Colonic mucosa (tissue), 4 donors: ENCODE results near the gene BRCA1. TPM values are rescaled to one million over a fixed set of nuclear protein-coding genes. Genes with fewer than 3 reads are reported as not detected.
"Not testable (repeated sequence)": the region's sequence is repeated elsewhere in the genome, so short reads cannot be mapped to it uniquely, and the experiment has no call there.

Experiments used
- DNase-seq: peaks from one replicate; pipeline ENCODE4 v3.0.0-alpha.2; 2020
- H3K27ac ChIP-seq: fragments of 200-600 bp; one replicate; pipeline ENCODE4 v1.8.0; 2021
- H3K27me3 ChIP-seq: fragments of 200-600 bp; one replicate; pipeline ENCODE4 v1.8.0; 2021
- H3K36me3 ChIP-seq: fragments of 200-600 bp; one replicate; pipeline ENCODE4 v1.8.0; 2021
- H3K4me1 ChIP-seq: fragments of 200-600 bp; one replicate; pipeline ENCODE4 v1.8.0; 2021; ENCODE audit warnings: mild to moderate bottlenecking
- H3K4me3 ChIP-seq: fragments of 200-600 bp; one replicate; pipeline ENCODE4 v1.8.0; 2021
- H3K9ac ChIP-seq, 2 donors: one replicate each; pipeline ENCODE4 v1.7.0; 2013; ENCODE audit warnings: control low read depth in 2 of 2, low read depth in 2 of 2, low read length in 2 of 2
- H3K9me3 ChIP-seq: fragments of 200-600 bp; one replicate; pipeline ENCODE4 v1.8.0; 2021
- intact Hi-C: fragments of 100-400 bp; cut with DNase I; formaldehyde crosslinking; loops from one replicate; pipeline ENCODE4 v1.14.1; 2022
- total RNA-seq, 2 donors: library from RNA; stranded (reverse); fragmentation: NEBNext Ultra II Directional in 1 of 2; extraction: Animal tissue kit (Norgen Biotek cat#: 25700) in 1 of 2; gene quantifications; one replicate each; pipeline ENCODE4 v1.2.1, GENCODE V29; 2021
- TF ChIP-seq, protein P1 (sequence below): fragments of 200-600 bp; IDR thresholded peaks from one replicate; pipeline ENCODE4 v1.8.0; 2022; ENCODE audit warnings: antibody characterized with exemption, mild to moderate bottlenecking
- donor health status: healthy.
- donor health status: DM: no; HTN: no; CAD: no.
- donor health status: DM: no; HTN: no; CAD: no.

BRCA1 gene
- total RNA-seq, 2 donors from 2014 or later: 9.5 to 44.1 TPM

DNA sequence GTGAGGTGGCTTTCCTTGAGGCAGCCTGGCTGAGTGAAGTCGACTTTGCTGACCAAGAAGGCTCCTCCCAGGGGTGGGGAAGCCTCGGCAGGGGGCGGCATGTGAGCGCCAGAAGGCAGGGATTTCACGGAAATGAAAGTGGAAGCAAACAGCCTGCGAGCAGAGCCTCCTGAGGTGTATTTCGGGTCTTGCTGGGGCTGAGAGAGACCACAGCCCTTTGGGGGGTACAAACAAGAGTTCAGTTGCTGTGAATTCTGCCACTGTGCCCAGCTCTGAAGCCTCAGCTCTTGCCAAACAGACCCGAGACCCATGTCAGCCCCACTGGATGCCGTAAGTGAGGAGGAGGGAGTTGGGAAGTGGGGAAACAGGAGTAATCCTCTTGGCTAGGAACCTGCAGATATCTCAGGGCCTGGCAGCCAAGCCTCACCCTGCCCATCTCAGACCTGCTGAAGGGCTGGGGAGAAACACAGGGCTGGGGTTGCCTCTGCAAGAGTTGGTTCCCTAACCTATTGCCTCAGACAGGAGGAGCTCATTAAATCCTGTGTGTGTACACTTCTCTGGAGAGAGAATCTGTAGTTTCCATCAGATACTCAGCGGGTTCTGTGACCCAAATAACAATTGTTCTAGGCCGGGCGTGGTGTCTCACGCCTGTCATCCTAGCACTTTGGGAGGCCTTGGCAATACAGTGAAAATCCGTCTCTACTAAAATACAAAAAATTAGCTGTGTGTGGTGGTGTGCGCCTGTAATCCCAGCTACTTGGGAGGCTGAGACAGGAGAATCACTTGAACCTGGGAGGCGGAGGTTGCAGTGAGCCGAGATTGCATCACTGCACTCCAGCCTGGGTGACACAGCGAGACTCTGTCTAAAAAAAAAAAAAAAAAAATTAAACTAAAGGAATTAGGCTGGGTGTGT lies 118.3 kb downstream of the BRCA1 start, which contains the start of gene IFI35:
Gene IFI35, plus strand, starts transcription at position 146 of the 913 bp plus-strand sequence. Its CDS starts 164 bp downstream, at position 310.
- TF ChIP-seq, protein P1, sequence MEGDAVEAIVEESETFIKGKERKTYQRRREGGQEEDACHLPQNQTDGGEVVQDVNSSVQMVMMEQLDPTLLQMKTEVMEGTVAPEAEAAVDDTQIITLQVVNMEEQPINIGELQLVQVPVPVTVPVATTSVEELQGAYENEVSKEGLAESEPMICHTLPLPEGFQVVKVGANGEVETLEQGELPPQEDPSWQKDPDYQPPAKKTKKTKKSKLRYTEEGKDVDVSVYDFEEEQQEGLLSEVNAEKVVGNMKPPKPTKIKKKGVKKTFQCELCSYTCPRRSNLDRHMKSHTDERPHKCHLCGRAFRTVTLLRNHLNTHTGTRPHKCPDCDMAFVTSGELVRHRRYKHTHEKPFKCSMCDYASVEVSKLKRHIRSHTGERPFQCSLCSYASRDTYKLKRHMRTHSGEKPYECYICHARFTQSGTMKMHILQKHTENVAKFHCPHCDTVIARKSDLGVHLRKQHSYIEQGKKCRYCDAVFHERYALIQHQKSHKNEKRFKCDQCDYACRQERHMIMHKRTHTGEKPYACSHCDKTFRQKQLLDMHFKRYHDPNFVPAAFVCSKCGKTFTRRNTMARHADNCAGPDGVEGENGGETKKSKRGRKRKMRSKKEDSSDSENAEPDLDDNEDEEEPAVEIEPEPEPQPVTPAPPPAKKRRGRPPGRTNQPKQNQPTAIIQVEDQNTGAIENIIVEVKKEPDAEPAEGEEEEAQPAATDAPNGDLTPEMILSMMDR: peak; percentile 40
- Histone ChIP-seq H3K27ac (peak within 1 kb of the TSS; percentile 94), H3K4me3 (peak within 1 kb of the TSS; percentile 68), H3K36me3 (peaks cover 6% of the 10 kb centered on the region), H3K27me3 (no peaks in the 10 kb centered on the region), H3K9me3 (no peaks in the 10 kb centered on the region), H3K4me1 (peaks cover 3% of the 10 kb centered on the region), H3K9ac (peak within 1 kb of the TSS; percentile 79 to 100)
- DNase-seq: peak; percentile 94
- intact Hi-C loops: no loop called here

DNA sequence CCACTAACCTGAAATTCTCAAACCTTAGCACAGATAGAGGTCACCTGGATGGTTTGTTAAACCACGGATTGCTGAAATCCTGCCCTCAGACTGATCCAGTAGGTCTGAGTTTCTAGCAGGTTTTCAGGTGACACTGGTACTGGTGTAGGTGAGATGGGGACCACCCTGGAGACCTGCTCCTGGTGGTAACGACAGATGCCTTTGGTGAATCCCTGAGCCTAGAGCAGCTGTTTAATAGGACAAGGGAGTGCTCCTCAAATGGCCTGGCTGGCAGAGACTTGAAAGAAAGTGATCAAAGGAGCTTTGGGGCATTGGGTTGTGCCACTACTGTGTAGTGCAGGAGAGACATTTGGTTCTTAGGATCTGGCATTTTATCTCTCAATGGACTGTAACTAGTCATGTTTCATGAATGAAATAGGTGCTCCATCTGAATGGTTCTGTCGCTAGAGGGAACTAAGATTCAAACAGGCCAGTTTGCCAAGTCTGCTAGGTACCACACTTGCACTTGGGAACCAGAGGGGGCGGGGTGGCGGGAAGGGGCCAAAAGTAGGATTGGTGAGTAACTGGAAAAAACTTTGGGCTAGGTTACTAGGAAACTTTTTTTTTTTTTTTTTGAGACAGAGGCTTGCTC lies 121.5 kb downstream of the BRCA1 start:
- peaks cover 12% of the 10 kb centered on the region for H3K4me1 ChIP-seq
- H3K4me3 ChIP-seq: no peak overlapping the region
- H3K9ac ChIP-seq: no peak overlapping the region
- DNase-seq: no peak
- no peaks in the 10 kb centered on the region for H3K27me3 ChIP-seq
- no peaks in the 10 kb centered on the region for H3K9me3 ChIP-seq
- TF ChIP-seq, protein P1: no peak
- peaks cover 10% of the 10 kb centered on the region for H3K36me3 ChIP-seq
- intact Hi-C loops: no loop called here
- H3K27ac ChIP-seq: no peak overlapping the region

DNA sequence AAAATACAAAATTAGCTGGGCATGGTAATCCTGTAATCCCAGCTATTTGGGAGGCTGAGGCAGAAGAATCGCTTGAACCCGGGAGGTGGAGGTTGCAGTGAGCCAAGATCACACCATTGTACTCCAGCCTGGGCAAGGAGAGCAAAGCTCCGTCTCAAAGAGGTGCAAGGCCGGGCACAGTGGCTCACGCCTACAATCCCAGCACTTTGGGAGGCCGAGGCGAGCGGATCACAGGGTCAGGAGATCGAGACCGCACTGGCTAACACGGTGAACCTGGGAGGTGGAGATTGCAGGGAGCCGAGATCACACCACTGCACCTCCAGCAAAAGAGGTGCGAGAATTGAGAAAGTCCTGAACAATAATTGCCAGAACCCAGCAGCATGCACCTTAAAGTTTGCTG lies 124.3 kb downstream of the BRCA1 start:
- intact Hi-C loops, H3K4me3 ChIP-seq, H3K9me3 ChIP-seq, H3K27ac ChIP-seq, DNase-seq, H3K27me3 ChIP-seq: not testable (repeated sequence)
- H3K4me1 ChIP-seq: peaks cover 18% of the 10 kb centered on the region
- H3K9ac ChIP-seq: peak overlapping the region in 1 of 2 donors; percentile 41
- peaks cover 10% of the 10 kb centered on the region for H3K36me3 ChIP-seq

DNA sequence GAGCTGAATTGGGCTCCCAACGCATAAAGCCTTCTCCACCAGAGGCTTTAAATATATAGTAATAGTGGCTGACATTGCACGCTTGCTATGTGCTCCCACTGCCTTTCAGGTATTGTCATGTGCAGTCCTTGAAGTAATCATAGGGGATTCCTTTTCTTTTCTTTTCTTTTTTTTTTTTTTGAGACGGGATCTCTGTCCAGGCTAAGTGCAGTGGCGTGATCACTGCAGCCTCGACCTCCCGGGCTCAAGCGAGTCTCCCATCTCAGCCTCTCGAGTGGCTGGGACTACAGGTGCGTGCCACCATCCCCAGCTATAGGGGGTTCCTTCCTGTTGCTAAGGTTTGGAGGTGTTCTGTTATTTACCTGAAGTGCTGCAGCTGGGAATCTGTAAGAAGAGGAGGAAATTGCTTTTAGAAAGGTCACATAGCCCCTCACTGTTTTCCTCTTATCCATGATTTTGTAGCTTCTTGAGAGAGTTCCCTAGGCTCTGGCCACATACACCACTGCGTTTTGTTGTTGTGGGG lies 126.1 kb downstream of the BRCA1 start:
- TF ChIP-seq, protein P1: no peak
- no peak for DNase-seq
- intact Hi-C loops: loop anchor here (5.0 kb wide), 1 partner anchor 167 kb away; the partner anchor contains the start of gene PSME3
- H3K4me3 ChIP-seq: peak overlapping the region; percentile 74
- H3K27ac ChIP-seq: peak overlapping the region; percentile 77
- peak overlapping the region; percentile 89 to 99 for H3K9ac ChIP-seq
- H3K27me3 ChIP-seq: no peaks in the 10 kb centered on the region
- H3K9me3 ChIP-seq: no peaks in the 10 kb centered on the region
- peaks cover 18% of the 10 kb centered on the region for H3K4me1 ChIP-seq
- peaks cover 10% of the 10 kb centered on the region for H3K36me3 ChIP-seq

DNA sequence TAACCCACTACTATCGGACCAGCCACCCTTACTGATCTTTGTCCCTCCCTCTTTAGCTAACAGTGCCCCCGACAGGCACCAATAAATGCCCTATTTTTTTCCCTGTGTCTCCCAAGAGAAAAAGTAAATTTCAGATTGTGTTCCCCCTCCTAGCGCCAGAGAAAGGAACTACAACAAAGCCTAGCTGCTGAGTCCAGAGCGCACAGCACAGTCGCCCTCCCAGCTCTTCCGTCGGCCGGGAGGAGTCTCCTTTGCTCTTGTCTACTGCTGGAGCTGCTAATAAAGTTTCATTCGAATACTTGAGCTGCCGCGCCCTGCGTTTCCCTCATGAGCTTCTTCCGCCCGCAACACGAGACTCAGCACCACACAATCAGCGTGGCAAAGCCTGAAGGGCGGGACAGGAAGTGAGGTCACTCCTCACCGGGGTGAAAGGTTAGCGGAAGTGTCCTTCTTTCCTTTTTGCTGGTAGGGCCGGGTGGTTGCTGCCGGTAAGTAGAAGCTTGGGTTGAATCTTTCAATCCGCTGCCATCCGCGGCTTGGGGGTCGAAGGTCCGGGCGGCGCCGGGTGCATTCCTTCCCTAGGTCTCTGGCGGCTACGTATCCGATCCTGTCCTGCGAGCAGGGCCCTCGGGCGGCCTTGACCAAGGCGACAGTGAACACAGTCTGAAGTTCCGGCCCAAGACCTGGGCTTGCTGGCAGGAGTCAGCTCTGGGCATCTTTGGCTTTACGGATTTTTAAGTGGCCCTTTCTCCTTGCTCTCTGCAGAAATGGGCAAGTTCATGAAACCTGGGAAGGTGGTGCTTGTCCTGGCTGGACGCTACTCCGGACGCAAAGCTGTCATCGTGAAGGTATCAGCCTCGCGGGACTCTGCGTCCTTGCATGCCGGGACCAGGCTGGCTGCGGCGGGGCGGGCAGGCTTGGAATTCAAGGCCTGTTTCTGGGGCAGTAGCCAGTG lies 126.9 kb downstream of the BRCA1 start, which contains the start of gene RPL27:
Gene RPL27, plus strand, starts transcription at position 436 of the 955 bp plus-strand sequence. Its CDS starts 332 bp downstream, at position 768.
- intact Hi-C loops: loop anchor here (5.0 kb wide), 1 partner anchor 166 kb away; the partner anchor contains the start of gene PSME3

More for the DNA sequence above, 126.9 kb downstream of the BRCA1 start, which contains the start of gene RPL27:
- Histone ChIP-seq H3K9me3 (no peaks in the 10 kb centered on the region), H3K27ac (peak within 1 kb of the TSS; percentile 77), H3K36me3 (peaks cover 10% of the 10 kb centered on the region), H3K9ac (peak within 1 kb of the TSS; percentile 89 to 99), H3K27me3 (no peaks in the 10 kb centered on the region), H3K4me1 (peaks cover 18% of the 10 kb centered on the region), H3K4me3 (peak within 1 kb of the TSS; percentile 74)
- peak; percentile 98 for DNase-seq
- TF ChIP-seq, protein P1: peak; percentile 90
